ENCODE measurements around the gene CNTFR.
A peak's percentile ranks its signal among the peaks of the same experiment; 100 is the strongest.
"Not testable (repeated sequence)": the region's sequence is repeated elsewhere in the genome, so short reads cannot be mapped to it uniquely, and the experiment has no call there.

CNTFR gene, protein sequence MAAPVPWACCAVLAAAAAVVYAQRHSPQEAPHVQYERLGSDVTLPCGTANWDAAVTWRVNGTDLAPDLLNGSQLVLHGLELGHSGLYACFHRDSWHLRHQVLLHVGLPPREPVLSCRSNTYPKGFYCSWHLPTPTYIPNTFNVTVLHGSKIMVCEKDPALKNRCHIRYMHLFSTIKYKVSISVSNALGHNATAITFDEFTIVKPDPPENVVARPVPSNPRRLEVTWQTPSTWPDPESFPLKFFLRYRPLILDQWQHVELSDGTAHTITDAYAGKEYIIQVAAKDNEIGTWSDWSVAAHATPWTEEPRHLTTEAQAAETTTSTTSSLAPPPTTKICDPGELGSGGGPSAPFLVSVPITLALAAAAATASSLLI

DNA sequence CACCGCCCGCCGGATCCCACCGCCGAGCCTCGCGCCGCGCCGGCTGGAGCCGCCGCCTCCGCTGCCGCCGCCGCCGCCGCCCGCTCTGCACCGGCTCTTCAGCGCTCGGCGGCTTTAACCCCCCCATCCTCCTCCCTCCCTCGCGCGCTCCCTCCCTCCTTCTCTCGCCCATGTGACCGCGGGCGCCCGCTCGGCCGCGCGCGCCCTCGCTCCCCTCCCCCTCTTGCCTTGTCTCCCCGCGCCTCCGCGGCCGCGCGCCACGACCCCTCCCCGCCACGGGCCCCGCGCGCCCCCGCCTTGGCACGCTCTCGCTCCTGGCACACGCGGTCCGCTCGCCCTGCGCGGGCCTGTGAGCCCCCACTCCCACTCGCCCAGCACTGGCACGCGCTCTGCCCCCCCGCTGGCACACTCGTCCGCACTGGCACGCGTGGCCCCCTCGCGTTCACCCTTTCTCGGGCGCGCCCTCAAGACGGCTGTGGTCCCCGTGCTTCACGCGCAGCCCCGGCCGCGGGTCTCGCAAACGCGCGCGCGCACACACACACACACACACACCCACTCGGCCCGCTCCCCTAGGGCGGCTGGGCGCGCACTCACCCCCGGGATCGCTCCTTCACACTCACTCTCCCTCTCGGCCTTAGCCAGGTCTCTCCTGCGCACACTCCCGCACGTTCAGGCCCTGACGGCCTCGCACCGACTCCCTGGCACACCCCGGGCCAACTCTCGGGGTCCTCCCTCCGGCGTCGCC, at the start of gene CNTFR:
Gene CNTFR, minus strand, starts transcription at position 89 of the 745 bp plus-strand sequence. CDS start 20,743 bp downstream, outside the sequence.
- no peak for DNase-seq

DNA sequence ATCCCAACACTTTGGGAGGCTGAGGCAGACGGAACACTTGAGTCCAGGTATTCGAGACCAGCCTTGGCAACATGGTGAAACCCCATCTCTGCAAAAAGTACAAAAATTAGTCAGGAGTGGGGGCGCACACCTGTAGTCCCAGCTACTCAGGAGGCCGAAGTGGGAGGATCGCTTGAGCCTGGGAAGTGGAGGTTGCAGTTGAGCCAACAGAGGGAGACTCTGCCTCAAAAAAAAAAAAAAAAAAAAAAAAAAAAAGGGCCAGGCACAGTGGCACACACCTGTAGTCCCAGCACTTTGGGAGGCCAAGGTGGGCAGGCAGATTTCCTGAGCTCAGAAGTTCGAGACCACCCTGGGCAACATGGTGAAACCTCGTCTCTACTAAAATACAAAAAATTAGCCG, 49.8 kb upstream of the CNTFR start:
- DNase-seq: not testable (repeated sequence)

DNA sequence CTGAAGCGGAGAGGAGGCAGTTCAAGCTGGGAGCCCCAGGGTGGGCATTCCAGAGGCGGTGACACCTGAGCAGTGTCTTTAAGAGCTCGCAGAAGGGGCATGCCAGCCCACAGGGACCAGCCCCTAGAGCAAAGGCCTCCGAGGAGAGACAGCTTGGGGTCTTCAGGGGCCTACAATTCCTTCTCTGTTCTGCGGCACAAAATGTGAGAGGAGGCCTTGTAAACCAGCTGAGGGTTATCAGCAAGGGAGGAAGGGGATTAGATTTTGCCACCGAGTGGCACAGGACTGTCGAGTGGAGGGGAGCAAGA, 48.6 kb upstream of the CNTFR start:
- no peak for DNase-seq

DNA sequence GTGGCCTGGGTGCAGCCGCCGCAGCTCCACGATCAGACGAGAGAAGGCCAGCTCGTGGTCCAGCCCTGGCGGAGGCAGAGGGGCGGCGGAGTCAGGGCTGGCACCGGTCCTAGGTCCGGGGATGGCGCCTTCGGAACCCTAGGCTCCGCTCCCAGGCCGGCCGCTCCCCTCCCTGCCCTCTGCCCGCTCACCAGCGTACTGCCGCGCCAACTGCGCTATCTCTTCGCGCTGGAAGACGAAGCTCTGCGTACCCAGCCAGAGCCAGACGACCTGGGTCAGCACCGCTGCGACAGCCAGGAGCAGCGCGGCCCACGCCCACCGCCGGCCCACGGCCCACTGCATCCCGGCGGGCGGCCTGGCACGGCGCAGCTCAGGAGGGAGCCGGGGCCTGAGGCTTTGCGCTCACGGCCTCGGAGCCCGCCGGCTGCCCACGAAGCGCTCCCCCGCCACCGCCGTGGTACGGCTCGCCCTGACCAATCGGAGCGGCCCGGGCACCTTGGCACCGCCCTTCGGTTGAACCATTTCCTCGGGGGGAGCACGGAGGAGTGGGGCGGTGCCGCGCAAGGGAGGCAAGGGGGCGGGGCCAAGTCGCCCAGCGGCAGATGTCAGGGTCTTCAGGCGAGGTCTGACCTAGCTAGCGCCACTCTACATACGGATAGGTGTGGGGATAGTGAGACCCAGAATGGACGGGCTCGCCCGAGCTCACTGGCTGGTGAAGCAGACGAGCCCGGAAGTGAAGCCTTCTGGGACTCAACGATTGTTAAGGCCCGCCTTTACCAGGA, 48.0 kb upstream of the CNTFR start, which contains the start of gene SIGMAR1:
Gene SIGMAR1, minus strand, starts transcription at position 432 of the 782 bp plus-strand sequence. Its CDS starts 90 bp downstream, at position 342.
- peak; percentile 92 for DNase-seq

DNA sequence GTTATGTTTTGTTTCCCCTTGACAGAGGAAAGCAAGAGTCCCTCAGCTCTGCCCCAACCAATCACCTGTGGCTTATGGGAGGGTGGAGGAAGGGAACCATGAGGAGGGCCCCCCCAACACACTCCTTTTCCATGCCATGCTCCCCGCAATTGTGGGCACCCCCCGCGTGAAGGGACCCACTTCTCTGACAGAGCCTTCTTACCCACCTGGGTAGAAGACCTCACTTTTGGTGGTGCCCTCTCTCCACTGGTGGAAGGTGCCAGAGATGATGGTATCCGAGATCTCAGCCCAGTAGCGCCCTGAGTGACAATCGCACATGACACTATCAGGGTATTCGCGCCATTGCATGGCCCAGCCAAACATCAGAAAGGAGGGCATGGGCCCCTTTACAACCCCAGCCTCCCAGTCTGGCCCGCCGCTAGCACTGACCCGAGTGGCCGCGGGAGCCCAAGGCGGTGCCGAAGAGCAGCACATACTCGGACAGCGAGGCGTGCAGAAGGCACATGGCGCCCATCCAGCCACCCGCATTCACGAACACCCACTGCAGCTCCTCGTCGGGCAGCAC, 47.3 kb upstream of the CNTFR start:
- no peak for DNase-seq

DNA sequence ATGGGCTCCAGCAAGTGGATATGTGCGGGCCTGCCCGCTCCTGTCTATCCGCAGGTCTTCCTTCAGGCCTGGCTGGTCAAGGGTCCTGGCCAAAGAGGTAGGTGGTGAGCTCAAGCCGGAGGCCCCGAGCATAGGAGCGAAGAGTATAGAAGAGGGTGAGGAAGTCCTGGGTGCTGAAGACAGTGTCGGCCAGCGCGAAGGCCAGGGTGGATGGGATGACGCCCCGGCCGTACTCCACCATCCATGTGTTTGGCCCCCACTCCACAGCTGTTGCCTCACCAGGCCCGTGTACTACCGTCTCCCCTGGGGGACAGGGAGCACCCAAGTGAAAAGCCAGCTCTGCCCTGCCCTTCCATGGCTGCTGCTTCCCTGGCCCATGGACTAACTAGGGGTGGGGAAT, 46.0 kb upstream of the CNTFR start:
- no peak for DNase-seq

DNA sequence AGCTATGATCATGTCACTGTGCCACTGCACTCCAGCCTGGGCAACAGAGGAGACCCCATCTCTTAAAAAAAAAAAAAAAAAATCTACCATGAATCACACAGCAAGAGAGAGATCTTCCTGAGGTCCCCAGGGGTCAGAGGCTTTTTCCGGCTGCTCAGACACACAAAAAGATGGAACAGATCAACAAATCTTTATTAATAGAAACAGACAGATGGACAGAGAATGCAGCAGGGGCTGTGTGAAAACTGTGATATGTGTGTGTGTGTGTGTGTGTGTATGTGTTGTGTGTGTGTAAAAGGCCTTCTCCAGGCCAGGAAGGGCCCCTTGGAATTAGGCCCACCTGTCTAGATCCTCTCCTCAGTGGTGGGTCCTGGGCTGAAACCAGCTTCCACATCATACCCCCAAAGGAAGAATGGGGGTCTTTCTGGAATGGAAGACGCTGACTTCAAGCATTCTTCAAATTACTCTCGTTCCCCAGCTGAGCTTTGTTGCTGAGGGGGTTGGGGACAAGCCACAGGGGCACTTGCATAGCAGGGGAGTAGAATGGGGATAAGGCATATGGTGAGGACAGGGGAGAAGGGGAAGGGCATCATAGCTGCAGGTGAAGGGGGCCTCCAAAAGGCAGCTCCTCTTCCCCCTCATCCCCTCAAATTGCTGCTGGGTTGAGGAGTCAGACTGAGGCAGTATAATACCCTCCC, 45.2 kb upstream of the CNTFR start:
- no peak for DNase-seq

DNA sequence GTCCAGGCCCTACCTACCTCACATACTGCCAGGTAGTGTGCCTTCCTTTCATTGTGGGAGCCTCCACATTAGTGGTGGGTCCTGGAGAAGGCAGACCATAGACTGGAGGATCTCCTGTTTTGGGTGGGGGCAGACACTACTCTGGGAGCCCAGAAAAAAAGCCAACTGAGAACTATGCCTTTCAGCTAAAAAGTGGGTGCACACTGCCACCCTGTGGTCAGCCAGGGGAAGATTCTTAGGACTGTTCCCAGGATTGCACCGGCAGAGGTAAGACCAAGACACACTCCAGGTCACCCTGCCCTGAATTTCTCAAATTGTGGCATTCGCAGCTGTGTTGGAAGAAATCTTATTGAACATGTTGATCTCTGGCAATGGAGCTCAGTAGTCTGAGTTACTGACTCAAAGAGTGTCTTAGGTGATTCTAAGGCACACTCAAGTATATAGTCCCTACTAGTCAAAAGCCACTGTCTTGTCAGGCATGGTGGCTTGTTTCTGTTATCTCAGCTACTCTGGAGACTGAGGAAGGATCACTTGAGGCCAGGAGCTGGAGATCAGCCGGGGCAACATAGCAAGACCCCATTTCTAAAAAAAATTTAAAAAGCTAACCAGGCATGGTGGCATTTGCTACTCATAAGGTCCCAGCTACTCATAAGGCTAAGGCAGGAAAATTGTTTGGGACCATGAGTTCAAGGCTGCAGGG, 44.5 kb upstream of the CNTFR start:
- peak; percentile 68 for DNase-seq

DNA sequence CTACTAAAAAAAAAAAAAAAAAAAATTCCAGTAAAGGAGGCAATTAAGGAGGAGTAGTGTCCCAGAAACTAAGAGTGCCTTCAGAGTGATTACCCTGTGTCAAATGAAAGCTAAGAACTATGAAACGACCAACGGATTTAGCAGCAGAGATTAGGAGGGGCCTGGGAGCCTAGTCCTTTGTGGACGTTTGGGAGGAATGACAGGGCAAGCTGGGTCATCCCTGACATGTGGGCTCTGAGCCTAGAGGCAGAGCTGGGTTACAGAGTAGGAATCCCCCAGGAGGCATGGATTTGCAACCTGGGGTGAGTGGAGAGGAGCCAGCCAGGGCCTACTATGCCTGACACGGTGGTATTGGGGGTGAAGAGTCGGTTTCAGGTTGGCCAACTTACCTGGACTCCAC, 43.6 kb upstream of the CNTFR start:
- no peak for DNase-seq

DNA sequence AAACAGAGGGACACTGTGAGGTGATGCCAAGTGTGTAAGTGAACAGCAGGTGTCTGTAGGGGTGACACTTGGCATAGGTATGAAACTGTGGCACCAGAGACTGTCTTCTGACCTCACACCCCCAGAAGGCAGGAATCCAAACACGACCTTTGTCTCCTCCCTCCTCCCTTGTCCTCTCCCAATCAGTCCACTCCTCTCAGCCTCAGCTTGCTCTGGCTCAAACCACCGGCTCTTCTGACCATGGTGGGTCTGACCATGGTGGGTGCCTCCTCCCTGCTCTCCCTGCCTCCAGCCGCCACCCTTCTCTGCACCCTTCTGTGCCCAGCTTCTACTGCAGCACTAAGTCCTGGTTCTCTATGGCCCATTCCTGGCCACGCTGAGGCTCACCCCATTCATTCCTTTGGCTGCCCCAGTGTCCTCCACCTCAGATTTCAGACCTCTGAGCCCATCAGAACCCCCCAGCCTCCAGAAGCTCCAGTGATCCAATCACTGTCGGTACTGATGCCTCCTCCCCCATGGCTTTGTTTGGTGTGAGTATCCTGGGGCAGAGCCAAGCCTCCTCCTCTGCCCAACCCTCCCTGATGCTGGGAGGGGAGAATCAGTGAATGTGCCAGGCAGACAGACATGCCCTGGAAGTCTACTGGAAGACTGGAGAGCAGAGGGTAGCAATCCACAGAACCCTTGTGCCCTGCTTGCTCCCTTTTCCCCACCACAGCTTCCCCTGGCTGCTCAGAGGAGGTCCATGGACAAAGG, 41.1 kb upstream of the CNTFR start:
- no peak for DNase-seq

DNA sequence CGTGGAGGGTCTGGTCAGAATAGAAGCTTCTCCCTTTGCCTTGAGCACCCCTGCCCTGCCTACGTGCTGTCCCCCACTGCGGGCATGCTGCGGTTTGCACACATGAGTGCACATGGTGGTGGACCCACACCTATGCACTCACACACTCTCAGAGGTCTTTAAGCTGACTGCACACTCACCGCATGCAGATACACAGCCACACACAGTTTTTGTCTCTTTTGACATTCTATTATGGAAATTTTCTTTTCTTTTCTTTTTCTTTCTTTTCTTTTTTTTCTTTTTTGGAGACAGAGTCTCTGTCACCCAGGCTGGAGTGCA, 39.9 kb upstream of the CNTFR start:
- DNase-seq: no peak

DNA sequence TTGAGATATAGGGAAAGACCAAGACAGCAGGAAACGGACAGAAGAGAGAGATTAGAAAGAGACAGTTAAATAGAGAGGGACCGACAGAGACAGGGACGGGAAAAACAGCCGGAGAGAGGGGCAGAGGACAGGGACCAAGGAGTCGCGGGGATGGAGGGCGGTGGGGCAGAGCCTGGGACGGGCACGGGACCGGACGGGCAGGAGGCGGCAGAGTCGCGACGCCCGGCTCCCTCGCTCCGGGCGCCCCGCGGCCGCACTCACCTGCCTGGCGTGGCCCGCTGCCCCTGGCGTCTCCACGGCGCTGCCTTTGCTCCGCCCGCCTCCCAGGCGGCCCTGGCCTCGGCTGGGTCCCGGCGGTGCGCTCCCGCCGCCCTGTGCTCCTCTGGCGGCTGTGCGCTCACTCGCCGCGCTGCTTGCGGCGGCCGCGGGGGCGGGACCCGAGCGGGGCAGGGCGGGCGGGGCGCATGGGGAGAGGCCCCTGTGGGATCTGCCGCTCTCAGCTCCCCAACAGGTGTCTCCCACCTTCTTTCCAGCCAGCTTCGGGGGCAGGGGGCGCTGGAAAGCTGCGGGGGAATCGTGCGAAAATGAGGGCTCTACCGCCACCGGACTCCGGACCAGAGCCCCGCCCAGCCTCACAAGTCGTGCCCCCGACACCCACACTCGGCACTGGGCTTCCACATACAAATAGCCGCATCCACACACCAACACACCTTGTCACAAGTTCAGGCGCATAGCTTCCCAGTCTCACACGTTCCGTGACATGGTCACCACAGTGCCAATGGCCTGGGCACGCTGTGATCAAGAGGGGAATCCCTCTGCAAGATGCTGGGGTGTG, 39.3 kb upstream of the CNTFR start, which contains the start of gene ARID3C:
Gene ARID3C, minus strand, starts transcription at position 411 of the 835 bp plus-strand sequence. CDS start 1,052 bp downstream, outside the sequence.
- DNase-seq: no peak

DNA sequence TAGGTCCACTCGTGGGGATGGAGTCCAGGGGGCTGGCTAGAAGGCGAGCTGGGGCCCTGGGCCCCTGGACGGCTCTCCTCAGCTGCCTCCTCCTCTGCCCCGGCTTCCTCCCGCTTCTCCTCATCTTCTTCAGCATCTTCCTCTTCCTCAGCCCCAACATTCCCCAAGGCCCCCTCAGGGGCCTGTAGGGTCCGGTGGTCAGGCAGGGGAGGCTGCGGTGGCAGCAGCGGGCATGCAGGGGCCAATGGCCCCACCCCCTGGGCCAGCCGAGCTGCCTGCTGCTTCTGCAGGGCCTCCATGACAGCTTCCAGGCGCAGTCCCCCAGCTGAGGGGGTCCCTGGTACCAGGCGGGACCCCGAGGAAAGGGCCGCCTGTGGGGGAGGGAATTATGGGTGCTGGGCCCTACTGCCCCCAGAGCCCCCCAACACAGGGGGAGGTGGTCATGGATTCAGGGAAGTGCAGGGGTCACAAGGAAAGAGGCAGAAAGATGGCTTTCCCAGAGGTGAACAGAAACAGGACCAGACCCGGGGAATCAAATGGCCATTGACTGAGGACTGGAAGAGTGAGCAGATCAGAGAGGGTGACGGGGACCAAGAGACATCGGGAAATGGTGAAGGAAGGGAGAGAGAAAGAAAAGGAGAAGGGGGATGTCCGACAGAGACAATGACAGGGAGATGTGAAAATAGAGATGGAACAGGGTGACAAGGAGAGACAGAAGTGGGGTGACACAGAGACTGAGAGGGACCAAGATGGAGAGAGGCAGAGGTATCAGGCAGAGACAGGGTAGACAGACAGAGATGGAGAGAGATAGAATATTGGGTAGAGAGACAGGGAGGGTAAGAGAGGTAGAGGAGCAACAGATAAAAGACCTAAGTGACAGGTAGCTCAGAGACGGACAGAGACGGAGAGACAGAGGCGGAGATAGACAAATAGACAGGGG, 38.5 kb upstream of the CNTFR start:
- no peak for DNase-seq

DNA sequence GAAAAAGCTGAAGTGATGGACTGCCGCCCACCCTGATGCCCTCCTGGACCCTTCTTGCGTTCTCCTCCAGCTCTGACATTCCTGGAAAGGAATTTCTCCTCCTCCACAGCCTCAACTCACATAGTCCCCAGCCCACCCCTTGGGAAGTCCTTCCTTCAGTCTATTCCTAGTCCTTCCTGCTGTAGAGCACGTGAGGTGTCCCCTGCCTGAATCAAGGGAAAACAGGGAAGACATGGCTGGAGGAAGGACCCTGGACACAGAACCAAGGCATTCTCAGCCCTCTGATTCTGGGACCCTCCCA, 35.6 kb upstream of the CNTFR start:
- DNase-seq: no peak

DNA sequence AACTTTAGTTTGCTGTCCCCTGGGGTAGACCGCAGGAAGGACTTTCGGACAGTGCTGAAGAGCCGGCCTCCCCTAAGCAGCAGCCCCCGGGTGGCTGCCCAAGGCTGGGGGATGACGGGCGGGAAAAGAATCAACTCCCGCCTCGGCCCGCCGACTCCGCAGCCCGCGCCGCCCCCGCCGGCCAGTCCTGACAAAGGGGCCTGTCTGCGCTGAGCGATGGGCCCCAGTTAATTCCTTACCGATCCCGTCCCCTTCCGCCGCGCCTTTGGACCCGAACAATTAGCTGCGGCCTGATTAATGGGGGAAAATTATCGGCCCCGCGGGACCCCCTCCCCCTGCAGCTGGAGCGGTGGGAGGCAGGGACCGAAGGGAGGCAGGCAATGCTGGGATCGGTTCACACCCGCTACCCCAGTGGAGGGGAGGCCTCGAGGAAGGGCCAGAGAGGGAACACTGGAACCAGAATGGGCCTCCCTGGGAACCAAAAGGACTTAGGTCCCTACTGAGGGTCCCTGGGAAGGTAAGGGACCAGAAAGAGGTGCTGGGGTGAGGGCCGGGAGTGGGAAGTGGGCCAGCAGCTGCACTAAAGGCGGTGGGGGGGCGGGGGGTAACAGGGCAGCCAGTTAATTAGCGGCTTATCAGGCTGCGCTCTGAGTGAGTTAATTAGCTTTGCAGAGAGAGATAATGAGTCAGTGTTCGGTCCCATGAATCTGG, 35.1 kb upstream of the CNTFR start:
- no peak for DNase-seq

DNA sequence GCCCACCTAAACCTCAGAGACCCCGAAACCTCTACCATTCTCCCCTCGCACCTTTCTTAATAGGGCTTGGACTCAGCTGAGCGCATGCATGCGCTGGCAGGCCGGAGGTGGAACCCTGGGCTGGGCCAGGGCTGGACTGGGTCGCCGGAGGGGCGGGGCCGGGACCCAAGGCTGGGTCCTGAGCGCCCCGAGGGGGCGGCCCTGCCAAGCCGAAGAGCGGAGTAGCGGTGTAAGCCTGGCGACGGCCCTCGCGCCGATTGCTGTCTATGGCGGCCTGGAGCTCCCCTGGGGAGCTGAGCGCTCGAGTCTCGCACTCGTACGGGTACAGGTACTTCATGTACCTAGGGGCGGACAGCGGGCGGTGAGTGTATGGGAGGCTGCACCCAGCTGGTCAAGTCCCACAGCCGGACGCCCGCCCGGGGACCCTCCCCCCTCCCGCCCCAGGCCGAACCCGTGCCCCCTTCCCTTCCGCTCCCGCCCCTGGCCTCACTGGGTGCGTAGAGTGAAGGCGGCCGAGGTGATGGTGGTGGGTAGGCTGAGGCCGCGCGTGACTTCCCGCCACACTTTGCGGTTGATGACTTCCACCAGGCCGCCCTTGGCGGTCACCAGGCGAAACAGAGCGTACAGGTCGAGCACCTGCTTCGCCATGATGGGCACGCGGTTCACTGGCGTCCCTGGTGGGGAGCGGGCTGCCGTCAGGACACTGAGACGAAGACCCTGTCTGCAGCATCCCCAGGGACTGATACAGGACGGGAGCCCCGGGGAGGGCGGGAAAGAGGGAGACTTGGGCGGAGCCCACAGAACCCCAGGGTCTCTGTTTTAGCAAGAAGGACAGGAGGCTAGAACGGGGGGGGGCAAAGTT, 34.1 kb upstream of the CNTFR start:
- DNase-seq: no peak

Measured in EL (cell line).